Lung (tissue), 12 donors: ENCODE measurements around the gene C1orf210. TPM values are rescaled to one million over a fixed set of nuclear protein-coding genes. Genes with fewer than 3 reads are reported as not detected.
A peak's percentile ranks its signal among the peaks of the same experiment; 100 is the strongest.

Source experiments
- ATAC-seq: fragments of 200-7000 bp; cut with Tn5 transposase; one replicate; pipeline ENCODE4 v1.9.1; 2020; ENCODE audit warnings: moderate number of reproducible peaks; ENCODE audit not compliant: insufficient read depth, low FRiP score
- DNase-seq, 3 donors: peaks; one replicate each; pipeline ENCODE4 v3.0.0-alpha.2; 2013 to 2017
- H3K27ac ChIP-seq, 2 donors: one replicate each; pipeline ENCODE4 v1.5.1; 2013; ENCODE audit warnings: mild to moderate bottlenecking in 2 of 2, moderate library complexity in 2 of 2, control low read depth in 1 of 2, inconsistent platforms in 1 of 2, low read depth in 1 of 2, low read length in 1 of 2
- H3K27me3 ChIP-seq, 3 donors: one replicate each; pipeline ENCODE4 v1.5.1; 2013; ENCODE audit warnings: low read length in 2 of 3; ENCODE audit not compliant: control insufficient read depth in 3 of 3, insufficient read depth in 3 of 3
- H3K36me3 ChIP-seq, 4 donors: one replicate each; pipeline ENCODE4 v1.5.1; 2013; ENCODE audit warnings: low read length in 4 of 4, mild to moderate bottlenecking in 1 of 4, moderate library complexity in 1 of 4; ENCODE audit not compliant: control insufficient read depth in 4 of 4, insufficient read depth in 4 of 4
- H3K4me1 ChIP-seq, 5 donors: one replicate each; pipeline ENCODE4 v1.5.1; 2013; ENCODE audit warnings: low read length in 5 of 5, mild to moderate bottlenecking in 2 of 5, moderate library complexity in 1 of 5; ENCODE audit not compliant: control insufficient read depth in 5 of 5, insufficient read depth in 5 of 5
- H3K4me3 ChIP-seq: one replicate; pipeline ENCODE4 v1.5.1; 2013; ENCODE audit warnings: mild to moderate bottlenecking, control low read depth, moderate library complexity
- H3K9ac ChIP-seq, 2 donors: one replicate each; pipeline ENCODE4 v1.5.1; 2013; ENCODE audit warnings: low read length in 2 of 2, control low read depth in 1 of 2; ENCODE audit not compliant: insufficient read depth in 1 of 2
- H3K9me3 ChIP-seq, 4 donors: one replicate each; pipeline ENCODE4 v1.5.1; 2013; ENCODE audit warnings: low read length in 3 of 4, mild to moderate bottlenecking in 1 of 4, moderate library complexity in 1 of 4; ENCODE audit not compliant: control insufficient read depth in 4 of 4, insufficient read depth in 3 of 4
- CTCF ChIP-seq: IDR thresholded peaks from 2 replicates; pipeline ENCODE4 v1.5.1; 2012; ENCODE audit warnings: mild to moderate bottlenecking; ENCODE audit errors: control extremely low read depth, extremely low read depth
- WGBS, 2 donors: extraction: QIAGEN DNeasy Blood & Tissue Kit; methylation state at CpG; one replicate each; pipeline ENCODE4 v1.1.7; 2013; 5-methylcytosine and 5-hydroxymethylcytosine counted together
- polyA plus RNA-seq, 2 donors: library from polyadenylated mRNA; stranded (reverse); fragments of 200-250 nt; gene quantifications; one replicate each; pipeline ENCODE4 v1.2.1, GENCODE V29; 2013
- total RNA-seq, 2 donors: library from RNA; depleted of rRNA in 1 of 2; stranded (reverse); fragments of >200 nt in 1 of 2; gene quantifications; one replicate each; pipeline ENCODE4 v1.2.1, GENCODE V29; 2014 to 2021
- donor health status: control.
- donor health status: control.
- donor health status: Bipolar disorder and iron deficiency.
- donor health status: healthy.
- donor health status: DM: yes; HTN: yes; CAD: no.

C1orf210 gene
- total and polyA plus RNA-seq, 4 donors: 10.4 to 25.9 (median 21.0) TPM

- Histone ChIP-seq H3K4me1 (peaks cover 0 to 19% (median 13%) of the 10 kb centered on the region in 5 donors), H3K9me3 (peaks cover 0 to 4% (median 0%) of the 10 kb centered on the region in 4 donors), H3K4me3 (no peak overlapping the region), H3K36me3 (peaks cover 0 to 3% (median 0%) of the 10 kb centered on the region in 4 donors), H3K9ac (no peak overlapping the region), H3K27ac (no peak overlapping the region), H3K27me3 (no peaks in the 10 kb centered on the region)
- TF ChIP-seq CTCF: no peak
- no peak for DNase-seq
- no peak for ATAC-seq
- WGBS, 2 donors: 80 to 94% methylated on average over 12 of the region's 12 CpGs
Observed at GRCh38 chr1:43275826-43276620, 9.4 kb downstream of the C1orf210 start.

GRCh38 chr1:43274804-43275180, 10.6 kb downstream of the C1orf210 start:
- peak overlapping the region in 1 of 2 donors; percentile 63 for H3K27ac ChIP-seq

GRCh38 chr1:43274125-43274803, 11.1 kb downstream of the C1orf210 start:
- DNase-seq (peak in 2 of 3 donors; percentile 13 to 65), ATAC-seq (peak; percentile 17)
- TF ChIP-seq CTCF: no peak
- WGBS, 2 donors: 32 to 41% methylated on average over 11 of the region's 11 CpGs
- Histone ChIP-seq H3K36me3 (peaks cover 0 to 3% (median 0%) of the 10 kb centered on the region in 4 donors), H3K4me1 (peaks cover 0 to 23% (median 20%) of the 10 kb centered on the region in 5 donors), H3K9ac (no peak overlapping the region), H3K4me3 (no peak overlapping the region), H3K9me3 (peaks cover 0 to 4% (median 0%) of the 10 kb centered on the region in 4 donors), H3K27ac (peak overlapping the region in 1 of 2 donors; percentile 63), H3K27me3 (no peaks in the 10 kb centered on the region)

More at GRCh38 chr1:43274804-43275180, 10.6 kb downstream of the C1orf210 start:
- no peak for DNase-seq
- peaks cover 0 to 23% (median 16%) of the 10 kb centered on the region in 5 donors for H3K4me1 ChIP-seq
- H3K36me3 ChIP-seq: peaks cover 0 to 3% (median 0%) of the 10 kb centered on the region in 4 donors
- H3K9ac ChIP-seq: no peak overlapping the region
- no peaks in the 10 kb centered on the region for H3K27me3 ChIP-seq
- H3K4me3 ChIP-seq: no peak overlapping the region
- 77 to 89% methylated on average over 8 of the region's 8 CpGs for WGBS, 2 donors
- peaks cover 0 to 4% (median 0%) of the 10 kb centered on the region in 4 donors for H3K9me3 ChIP-seq
- no peak for ATAC-seq
- no peak for TF ChIP-seq CTCF
